GM12891 (cell line): ENCODE measurements around the gene PRDM16.

Experiments used
- PAX5 ChIP-seq: IDR thresholded peaks from 2 replicates; pipeline ENCODE4 v1.6.1; 2011; ENCODE audit warnings: low read length, moderate library complexity, mild to moderate bottlenecking; ENCODE audit not compliant: insufficient read depth, severe bottlenecking
- POLR2A ChIP-seq: IDR thresholded peaks from 2 replicates; pipeline ENCODE4 v1.6.1; 2011; ENCODE audit warnings: low read depth, low read length, control low read depth
- POLR2AphosphoS5 ChIP-seq: IDR thresholded peaks from 2 replicates; pipeline ENCODE4 v1.6.1; 2011; ENCODE audit warnings: low read depth, low read length, control low read depth
- SPI1 ChIP-seq: IDR thresholded peaks from 2 replicates; pipeline ENCODE4 v1.6.1; 2011; ENCODE audit warnings: low read depth, low read length, control low read depth
- TAF1 ChIP-seq: IDR thresholded peaks from 2 replicates; pipeline ENCODE4 v1.6.1; 2011; ENCODE audit warnings: low read depth, low read length, control low read depth

DNA sequence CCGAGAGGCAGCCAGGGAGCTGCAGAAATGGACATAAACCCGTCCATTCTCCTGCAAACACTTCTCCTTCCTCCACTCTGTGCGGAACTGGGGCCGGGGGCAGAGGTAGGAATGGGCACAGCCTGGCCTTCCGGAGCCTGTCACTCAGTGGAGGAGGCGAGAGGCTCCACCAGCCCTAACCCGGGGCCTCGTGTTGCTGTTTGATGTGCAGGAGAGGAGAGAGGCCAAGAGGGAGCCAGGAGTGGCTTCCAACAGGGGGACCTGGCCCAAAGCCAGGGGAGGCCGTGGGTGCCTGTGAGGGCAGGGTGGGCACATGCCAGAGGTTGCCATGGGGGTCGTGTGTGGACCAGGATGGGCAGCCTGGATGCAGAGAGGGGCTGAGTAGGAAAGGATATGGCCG lies 227.3 kb downstream of the PRDM16 start:
- no peak for TF ChIP-seq POLR2A
- TF ChIP-seq POLR2AphosphoS5 = no peak
- no peak for TF ChIP-seq PAX5
- no peak for TF ChIP-seq TAF1
- no peak for TF ChIP-seq SPI1
